ENCODE measurements around the gene PRRT2.
"Not testable (repeated sequence)": the region's sequence is repeated elsewhere in the genome, so short reads cannot be mapped to it uniquely, and the experiment has no call there.

The PRRT2 gene

DNA sequence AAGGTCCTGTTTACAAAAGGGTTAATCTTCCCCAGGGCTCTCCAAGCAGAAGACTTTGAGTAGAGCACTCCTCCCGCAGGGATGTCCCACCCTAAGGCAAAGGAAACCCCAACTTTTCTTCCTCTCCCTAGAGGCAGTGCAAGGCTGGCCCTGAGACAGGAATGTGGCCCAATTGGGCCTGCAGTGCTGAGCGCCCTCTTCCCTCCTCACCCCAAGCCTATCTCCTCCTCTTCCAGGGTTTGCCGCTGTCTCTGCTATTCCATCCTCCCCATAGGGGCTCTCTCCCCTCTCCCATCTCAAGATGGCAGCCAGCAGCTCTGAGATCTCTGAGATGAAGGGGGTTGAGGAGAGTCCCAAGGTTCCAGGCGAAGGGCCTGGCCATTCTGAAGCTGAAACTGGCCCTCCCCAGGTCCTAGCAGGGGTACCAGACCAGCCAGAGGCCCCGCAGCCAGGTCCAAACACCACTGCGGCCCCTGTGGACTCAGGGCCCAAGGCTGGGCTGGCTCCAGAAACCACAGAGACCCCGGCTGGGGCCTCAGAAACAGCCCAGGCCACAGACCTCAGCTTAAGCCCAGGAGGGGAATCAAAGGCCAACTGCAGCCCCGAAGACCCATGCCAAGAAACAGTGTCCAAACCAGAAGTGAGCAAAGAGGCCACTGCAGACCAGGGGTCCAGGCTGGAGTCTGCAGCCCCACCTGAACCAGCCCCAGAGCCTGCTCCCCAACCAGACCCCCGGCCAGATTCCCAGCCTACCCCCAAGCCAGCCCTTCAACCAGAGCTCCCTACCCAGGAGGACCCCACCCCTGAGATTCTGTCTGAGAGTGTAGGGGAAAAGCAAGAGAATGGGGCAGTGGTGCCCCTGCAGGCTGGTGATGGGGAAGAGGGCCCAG is 1.0 kb downstream of the PRRT2 start:
- DNase-seq, result no peak

- no peak for DNase-seq
These were observed 1.9 kb downstream of the PRRT2 start for GRCh38 chr16:29813644-29814562.

- no peak for DNase-seq
These were observed 2.6 kb downstream of the PRRT2 start for GRCh38 chr16:29814592-29814991.

GRCh38 chr16:29815032-29815721 is 3.2 kb downstream of the PRRT2 start:
- DNase-seq, result no peak

DNA sequence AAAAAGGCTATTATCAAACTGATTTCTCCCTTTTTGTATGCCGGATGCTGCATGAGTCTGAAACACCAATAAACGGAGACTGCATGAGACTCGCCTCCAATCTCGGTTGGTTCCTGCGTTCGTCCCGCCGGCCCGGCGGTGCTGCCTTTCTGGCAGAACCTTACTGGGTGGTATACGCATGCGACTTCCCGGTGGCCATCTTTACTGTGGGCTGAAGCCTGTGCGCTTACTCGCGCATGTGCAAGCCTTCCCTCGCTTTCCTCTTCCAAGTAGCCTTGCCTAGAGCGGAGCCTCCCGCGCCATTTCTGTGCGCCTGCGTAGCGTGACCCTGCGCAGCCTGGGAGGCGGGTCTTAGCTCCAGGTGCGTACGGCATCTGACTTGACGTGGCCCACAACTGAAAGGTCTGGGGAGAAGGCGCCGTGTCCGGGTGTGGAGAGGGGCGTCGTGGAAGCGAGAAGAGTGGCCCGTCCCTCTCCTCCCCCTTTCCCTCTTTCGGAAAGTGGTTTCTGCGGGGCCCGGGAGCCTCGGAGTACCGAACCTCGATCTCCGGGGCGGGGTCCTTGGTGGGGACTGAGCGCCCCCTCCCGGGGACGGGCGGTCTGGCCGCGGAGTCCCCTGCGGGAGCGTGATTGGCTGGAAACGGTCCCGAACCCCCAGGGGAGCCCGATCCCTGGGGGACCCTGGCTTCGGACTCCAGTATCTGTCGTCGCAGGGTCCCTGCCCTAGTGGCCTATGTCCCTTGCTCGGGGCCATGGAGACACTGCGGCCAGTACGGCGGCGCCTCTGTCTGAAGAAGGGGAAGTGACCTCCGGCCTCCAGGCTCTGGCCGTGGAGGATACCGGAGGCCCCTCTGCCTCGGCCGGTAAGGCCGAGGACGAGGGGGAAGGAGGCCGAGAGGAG is 4.0 kb downstream of the PRRT2 start, which contains the start of gene PAGR1:
TSS of gene PAGR1 (plus strand) at position 360 of the 901 bp plus-strand sequence. CDS start at position 734, 374 bp downstream.
- DNase-seq, result peak; percentile 97

DNA sequence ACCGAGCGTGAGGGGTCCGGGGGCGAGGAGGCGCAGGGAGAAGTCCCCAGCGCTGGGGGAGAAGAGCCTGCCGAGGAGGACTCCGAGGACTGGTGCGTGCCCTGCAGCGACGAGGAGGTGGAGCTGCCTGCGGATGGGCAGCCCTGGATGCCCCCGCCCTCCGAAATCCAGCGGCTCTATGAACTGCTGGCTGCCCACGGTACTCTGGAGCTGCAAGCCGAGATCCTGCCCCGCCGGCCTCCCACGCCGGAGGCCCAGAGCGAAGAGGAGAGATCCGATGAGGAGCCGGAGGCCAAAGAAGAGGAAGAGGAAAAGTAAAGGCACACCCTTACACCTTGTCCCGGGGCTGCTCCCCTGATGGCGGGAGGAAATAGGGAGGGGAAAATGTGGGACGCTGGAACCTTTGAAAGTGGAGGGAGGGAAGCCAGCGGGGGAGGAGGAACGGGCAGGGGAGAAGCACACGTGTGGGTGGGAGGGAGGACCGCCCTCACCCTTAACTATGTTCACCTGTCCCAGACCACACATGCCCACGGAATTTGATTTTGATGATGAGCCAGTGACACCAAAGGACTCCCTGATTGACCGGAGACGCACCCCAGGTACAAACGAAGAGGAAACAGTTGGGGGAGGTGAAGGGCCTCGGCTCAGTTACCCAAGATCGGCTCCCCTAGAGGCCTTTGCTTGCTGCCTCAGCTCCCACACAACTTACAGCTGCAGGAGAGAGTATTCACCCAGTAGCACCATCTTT is 4.9 kb downstream of the PRRT2 start:
- peak; percentile 45 for DNase-seq

DNA sequence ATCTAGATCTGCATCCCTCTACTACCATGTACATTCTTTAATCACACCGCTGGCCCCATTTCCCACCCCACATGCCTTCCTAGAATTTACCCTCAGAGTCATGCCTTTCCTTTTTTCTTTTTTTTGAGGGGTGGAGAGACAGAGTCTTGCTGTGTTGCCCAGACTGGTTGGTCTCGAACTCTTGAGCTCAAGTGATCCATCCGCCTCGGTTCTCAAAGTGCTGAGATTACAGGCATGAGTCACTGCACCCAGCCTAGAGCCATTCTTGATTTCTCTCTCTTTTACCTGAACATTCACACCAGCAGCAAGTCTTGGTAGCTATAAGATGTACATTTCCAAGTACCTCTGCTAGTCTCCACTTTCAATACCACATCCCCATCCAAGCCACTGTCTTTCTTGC is 6.1 kb downstream of the PRRT2 start:
- no peak for DNase-seq

DNA sequence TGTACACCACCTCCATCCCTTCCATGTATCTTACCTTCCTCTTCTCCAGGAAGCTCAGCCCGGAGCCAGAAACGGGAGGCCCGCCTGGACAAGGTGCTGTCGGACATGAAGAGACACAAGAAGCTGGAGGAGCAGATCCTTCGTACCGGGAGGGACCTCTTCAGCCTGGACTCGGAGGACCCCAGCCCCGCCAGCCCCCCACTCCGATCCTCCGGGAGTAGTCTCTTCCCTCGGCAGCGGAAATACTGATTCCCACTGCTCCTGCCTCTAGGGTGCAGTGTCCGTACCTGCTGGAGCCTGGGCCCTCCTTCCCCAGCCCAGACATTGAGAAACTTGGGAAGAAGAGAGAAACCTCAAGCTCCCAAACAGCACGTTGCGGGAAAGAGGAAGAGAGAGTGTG is 7.5 kb downstream of the PRRT2 start:
- no peak for DNase-seq

- no peak for DNase-seq
These were observed 8.3 kb downstream of the PRRT2 start, which contains the start of gene MVP for GRCh38 chr16:29820271-29820701. TSS of gene MVP (plus strand) at chr16:29820462. CDS start at chr16:29830550, 10,088 bp downstream.

DNA sequence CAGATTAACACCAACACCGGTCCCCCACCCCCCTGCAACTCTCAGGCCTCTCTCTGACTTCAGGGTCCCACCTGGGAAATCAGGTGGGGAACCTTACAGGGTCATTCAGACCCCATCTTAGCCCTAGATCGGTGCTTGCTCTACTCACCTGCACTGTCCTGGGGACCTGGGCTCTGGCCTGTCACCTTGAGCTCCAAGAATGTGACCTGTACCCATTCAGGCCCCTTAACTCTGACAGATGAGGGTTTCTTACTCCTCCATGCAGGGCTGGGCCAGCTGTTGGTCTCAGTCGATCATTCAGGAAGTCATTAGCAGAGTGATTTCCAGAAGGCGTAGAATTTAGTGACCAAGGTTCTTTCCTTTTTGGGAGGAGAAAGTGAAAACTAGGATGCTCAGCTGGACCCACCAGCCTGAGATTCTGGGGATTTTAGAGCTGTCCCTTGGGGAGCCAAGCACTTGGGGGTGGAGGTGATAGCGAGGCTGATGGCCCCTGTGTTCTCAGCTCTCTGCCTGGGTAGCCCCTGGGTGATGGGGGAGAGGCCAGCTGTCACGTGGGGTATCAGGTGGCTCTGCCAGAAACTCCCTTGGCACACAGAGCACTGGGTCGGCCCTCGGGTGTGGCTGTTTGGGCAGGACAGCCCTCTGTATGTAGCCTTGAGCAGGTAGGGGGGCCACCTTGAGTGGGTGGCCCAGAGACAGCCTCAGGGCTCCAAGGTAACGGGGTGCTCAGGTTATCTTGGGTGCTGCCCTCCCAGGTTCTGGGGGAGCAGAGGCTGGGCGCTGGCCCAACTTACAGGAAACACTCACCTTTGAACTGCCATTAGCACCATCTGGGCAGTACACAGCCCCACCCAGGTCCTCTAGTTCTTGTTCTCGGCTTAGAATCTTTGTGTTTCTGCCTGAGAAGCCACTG is 9.0 kb downstream of the PRRT2 start:
- DNase-seq, result no peak

- no peak for DNase-seq
These were observed 9.7 kb downstream of the PRRT2 start for GRCh38 chr16:29821643-29822115.

- DNase-seq, result no peak
These were observed 12.7 kb downstream of the PRRT2 start for GRCh38 chr16:29824589-29825144.

DNA sequence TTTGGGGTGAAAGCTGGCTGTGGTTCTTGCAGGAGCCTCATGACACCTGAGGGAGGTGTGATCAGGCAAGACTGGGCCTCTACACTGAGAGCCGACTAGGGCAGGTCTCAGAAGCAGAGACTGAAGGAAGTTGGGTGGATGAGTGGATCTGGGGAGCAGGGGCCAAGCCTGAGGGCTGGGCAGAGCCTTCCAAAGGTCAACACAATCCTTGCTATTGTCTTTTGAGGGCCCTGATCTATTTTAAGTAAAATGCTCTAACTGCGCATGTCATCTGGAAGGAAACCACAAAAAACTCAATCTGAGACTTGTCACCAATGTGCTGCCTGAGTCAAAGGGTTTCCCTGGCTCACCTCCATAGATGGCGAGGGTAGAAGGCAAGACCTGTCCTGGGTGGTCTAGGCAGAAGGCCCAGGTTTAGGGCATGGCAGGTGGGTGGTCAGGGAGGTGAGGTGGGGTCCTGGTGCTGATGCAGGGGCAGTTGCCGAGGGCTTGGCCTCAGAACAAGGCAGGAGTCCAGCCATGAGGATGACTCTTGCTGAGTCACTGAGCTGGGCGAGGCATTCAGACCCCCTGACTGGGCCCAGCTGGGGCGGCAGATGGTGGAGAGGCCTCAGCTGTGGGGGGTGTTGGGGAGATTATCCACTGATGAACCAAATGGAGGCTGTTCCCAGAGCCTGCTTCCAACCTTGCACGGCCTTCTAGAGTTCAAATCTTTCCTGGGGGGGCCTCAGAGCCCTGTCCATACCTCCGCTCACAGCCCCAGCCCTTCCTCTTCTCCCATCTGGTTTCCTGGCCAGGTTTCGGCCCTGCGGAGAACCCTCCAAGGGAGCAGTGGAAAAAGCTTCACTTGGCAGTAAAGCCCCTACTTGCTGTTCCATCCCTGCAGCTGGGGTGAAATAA is 13.4 kb downstream of the PRRT2 start:
- no peak for DNase-seq

GRCh38 chr16:29826342-29826695 is 14.3 kb downstream of the PRRT2 start:
- DNase-seq, result no peak

GRCh38 chr16:29830774-29831173 is 18.8 kb downstream of the PRRT2 start:
- DNase-seq, result no peak

DNA sequence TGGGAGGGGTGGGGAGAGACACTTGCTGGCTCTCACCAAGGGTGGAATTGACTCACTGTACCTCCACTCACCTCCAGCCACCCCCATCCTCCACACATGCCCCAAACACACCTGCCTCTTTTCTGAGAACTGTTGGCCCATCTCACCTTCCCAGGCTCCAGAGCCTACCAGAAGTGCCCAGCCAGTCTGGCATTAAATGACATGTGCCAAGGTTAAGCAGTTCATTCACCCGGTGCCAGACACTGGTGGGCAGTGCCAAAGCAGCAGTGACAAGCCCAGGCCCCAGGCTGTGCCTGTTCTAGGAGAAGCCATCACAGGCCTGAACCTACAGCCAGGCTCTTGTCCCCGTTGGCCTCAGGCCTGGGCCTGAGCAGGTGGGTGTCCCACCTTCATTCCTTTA is 19.5 kb downstream of the PRRT2 start:
- DNase-seq, result no peak

DNA sequence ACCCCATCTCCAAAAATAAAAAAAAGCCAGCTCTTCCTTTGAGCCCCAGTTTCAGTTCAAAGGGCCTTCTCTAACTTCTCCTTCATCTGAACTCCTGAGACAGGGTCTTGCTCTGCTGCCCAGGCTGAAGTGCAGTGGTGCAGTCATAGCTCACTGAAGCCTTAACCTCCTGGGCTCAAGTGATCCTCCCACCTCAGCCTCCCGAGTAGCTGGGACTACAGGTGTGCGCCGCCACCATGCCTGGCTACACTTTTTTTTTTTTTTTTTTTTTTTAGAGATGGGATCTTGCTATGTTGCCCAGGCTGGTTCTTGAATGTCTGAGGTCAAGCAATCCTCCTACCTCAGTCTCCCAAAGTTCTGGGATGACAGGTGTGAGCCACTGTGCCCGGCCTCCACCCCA is 21.2 kb downstream of the PRRT2 start:
- not testable (repeated sequence) for DNase-seq

DNA sequence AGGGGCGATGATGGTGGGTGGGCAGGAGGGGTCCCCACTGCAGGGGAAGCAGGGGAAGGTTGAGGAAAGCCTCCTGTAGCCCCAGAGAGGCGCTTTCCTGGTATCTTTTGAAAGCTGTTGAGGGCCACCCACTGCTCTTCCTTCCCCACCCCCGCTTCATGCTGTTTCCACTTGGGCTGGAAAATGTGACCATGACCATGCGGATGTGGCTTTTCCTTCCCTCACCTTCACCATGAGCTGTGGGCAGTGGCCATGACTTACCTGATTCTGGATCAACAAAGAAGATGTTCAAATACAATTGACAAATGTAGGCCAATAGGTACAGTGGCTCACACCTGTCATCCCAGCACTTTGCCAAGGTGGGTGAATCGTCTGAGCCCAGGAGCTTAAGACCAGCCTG is 22.1 kb downstream of the PRRT2 start:
- DNase-seq, result no peak

Data from KG1 (cell line).